Epithelial cell of proximal tubule (primary cell): Measurements from ENCODE around the gene RYR2. TPM values are rescaled to one million over a fixed set of nuclear protein-coding genes. Genes with fewer than 3 reads are reported as not detected.

Source experiments
- DNase-seq: peaks from one replicate; pipeline ENCODE4 v3.0.0-alpha.2; 2011; ENCODE audit warnings: low read depth
- H3K4me3 ChIP-seq: 2 replicates; pipeline ENCODE4 v1.5.1; 2011; ENCODE audit warnings: low read depth, mild to moderate bottlenecking, low read length
- CTCF ChIP-seq: conservative IDR thresholded peaks from 2 replicates; pipeline ENCODE4 v1.5.1; 2012; ENCODE audit warnings: low read depth, mild to moderate bottlenecking, low read length
- total RNA-seq: library from RNA; depleted of rRNA; stranded (reverse); fragments of >200 nt; gene quantifications from 2 replicates; pipeline ENCODE4 v1.2.3, GENCODE V29; 2015

Gene RYR2
- total RNA-seq, 1 donor from 2014 or later: 0.63 TPM

- H3K4me3 ChIP-seq: no peak overlapping the region
- no peak for DNase-seq
- TF ChIP-seq CTCF: no peak
Observed at GRCh38 chr1:237226177-237226944, 184.4 kb downstream of the RYR2 start.

- TF ChIP-seq CTCF: no peak
- DNase-seq: no peak
- no peak overlapping the region for H3K4me3 ChIP-seq
Observed at GRCh38 chr1:237227476-237227875, 185.5 kb downstream of the RYR2 start.

GRCh38 chr1:237228421-237228820, 186.4 kb downstream of the RYR2 start:
- no peak for TF ChIP-seq CTCF
- DNase-seq: no peak
- H3K4me3 ChIP-seq: no peak overlapping the region

- no peak overlapping the region for H3K4me3 ChIP-seq
Observed at GRCh38 chr1:237229333-237229732, 187.3 kb downstream of the RYR2 start.

GRCh38 chr1:237232501-237232900, 190.5 kb downstream of the RYR2 start:
- no peak for TF ChIP-seq CTCF
- no peak for DNase-seq
- no peak overlapping the region for H3K4me3 ChIP-seq

More at GRCh38 chr1:237229333-237229732, 187.3 kb downstream of the RYR2 start:
- DNase-seq: no peak
- TF ChIP-seq CTCF: no peak

GRCh38 chr1:237235091-237235490, 193.1 kb downstream of the RYR2 start:
- no peak for DNase-seq
- H3K4me3 ChIP-seq: no peak overlapping the region
- TF ChIP-seq CTCF: no peak

GRCh38 chr1:237237721-237238120, 195.7 kb downstream of the RYR2 start:
- TF ChIP-seq CTCF: no peak
- DNase-seq: no peak

More at GRCh38 chr1:237237721-237238120, 195.7 kb downstream of the RYR2 start:
- H3K4me3 ChIP-seq: no peak overlapping the region
